H9 (cell line): ENCODE data around the gene CRACDL. TPM values are rescaled to one million over a fixed set of nuclear protein-coding genes. Genes with fewer than 3 reads are reported as not detected.
A peak's percentile ranks its signal among the peaks of the same experiment; 100 is the strongest.

Source experiments
- DNase-seq: peaks from one replicate; pipeline ENCODE4 v3.0.0-alpha.2; 2017
- H2AFZ ChIP-seq: one replicate; pipeline ENCODE4 v1.6.1; 2013; ENCODE audit warnings: mild to moderate bottlenecking, low read length, control low read depth, moderate library complexity
- H2AK5ac ChIP-seq: 2 replicates; pipeline ENCODE4 v1.6.1; 2013; ENCODE audit warnings: low read length, control low read depth, mixed read lengths; ENCODE audit not compliant: insufficient read length
- H2BK120ac ChIP-seq: one replicate; pipeline ENCODE4 v1.6.1; 2013; ENCODE audit warnings: low read depth, mild to moderate bottlenecking, low read length, control low read depth, inconsistent platforms; ENCODE audit not compliant: poor library complexity, severe bottlenecking
- H2BK12ac ChIP-seq: 2 replicates; pipeline ENCODE4 v1.6.1; 2013; ENCODE audit warnings: low read length, control low read depth, mixed read lengths, low read depth; ENCODE audit not compliant: insufficient read length
- H2BK15ac ChIP-seq: 2 replicates; pipeline ENCODE4 v1.6.1; 2013; ENCODE audit warnings: low read depth, low read length, control low read depth
- H2BK20ac ChIP-seq: one replicate; pipeline ENCODE4 v1.6.1; 2013; ENCODE audit warnings: low read depth, mild to moderate bottlenecking, low read length, control low read depth, inconsistent platforms; ENCODE audit not compliant: poor library complexity, severe bottlenecking
- H2BK5ac ChIP-seq: 2 replicates; pipeline ENCODE4 v1.6.1; 2013; ENCODE audit warnings: low read length, control low read depth, mixed read lengths; ENCODE audit not compliant: insufficient read length
- H3K14ac ChIP-seq: 2 replicates; pipeline ENCODE4 v1.6.1; 2013; ENCODE audit warnings: low read length, control low read depth; ENCODE audit not compliant: insufficient read depth
- H3K18ac ChIP-seq: 2 replicates; pipeline ENCODE4 v1.6.1; 2013; ENCODE audit warnings: low read depth, mild to moderate bottlenecking, mixed read lengths, low read length, control low read depth; ENCODE audit not compliant: insufficient read length
- H3K23ac ChIP-seq: 2 replicates; pipeline ENCODE4 v1.6.1; 2013; ENCODE audit warnings: low read length, control low read depth, mixed read lengths, low read depth; ENCODE audit not compliant: insufficient read length
- H3K23me2 ChIP-seq: 2 replicates; pipeline ENCODE4 v1.6.1; 2013; ENCODE audit warnings: low read depth, mild to moderate bottlenecking, mixed read lengths, low read length, control low read depth; ENCODE audit not compliant: insufficient read length, poor library complexity, severe bottlenecking
- H3K27ac ChIP-seq: 2 replicates; pipeline ENCODE4 v1.5.1; 2013; ENCODE audit warnings: low read length, control low read depth, mixed read lengths, low read depth; ENCODE audit not compliant: insufficient read length
- H3K27me3 ChIP-seq: 2 replicates; pipeline ENCODE4 v1.6.1; 2013; ENCODE audit warnings: low read length, control low read depth, inconsistent platforms; ENCODE audit not compliant: insufficient read depth
- H3K4ac ChIP-seq: 2 replicates; pipeline ENCODE4 v1.6.1; 2013; ENCODE audit warnings: low read depth, mild to moderate bottlenecking, control low read depth, inconsistent platforms, low read length, moderate library complexity
- H3K4me1 ChIP-seq: 2 replicates; pipeline ENCODE4 v1.6.1; 2013; ENCODE audit warnings: low read length, control low read depth, inconsistent platforms; ENCODE audit not compliant: insufficient read depth
- H3K4me2 ChIP-seq: 2 replicates; pipeline ENCODE4 v1.6.1; 2013; ENCODE audit warnings: low read length, control low read depth, mixed read lengths; ENCODE audit not compliant: insufficient read length, insufficient read depth
- H3K56ac ChIP-seq: 2 replicates; pipeline ENCODE4 v1.6.1; 2013; ENCODE audit warnings: low read depth, mild to moderate bottlenecking, mixed read lengths, low read length, control low read depth; ENCODE audit not compliant: insufficient read length
- H3K79me1 ChIP-seq: 2 replicates; pipeline ENCODE4 v1.6.1; 2013; ENCODE audit warnings: low read depth, mild to moderate bottlenecking, moderate library complexity, low read length, control low read depth, inconsistent platforms; ENCODE audit not compliant: insufficient read depth, poor library complexity, severe bottlenecking
- H3K79me2 ChIP-seq: 2 replicates; pipeline ENCODE4 v1.6.1; 2013; ENCODE audit warnings: low read length, control low read depth, inconsistent platforms; ENCODE audit not compliant: insufficient read depth
- H3K9ac ChIP-seq: 2 replicates; pipeline ENCODE4 v1.6.1; 2013; ENCODE audit warnings: low read length, control low read depth, mixed read lengths; ENCODE audit not compliant: insufficient read length; ENCODE audit errors: extremely low read depth
- H3K9me3 ChIP-seq: one replicate; pipeline ENCODE4 v1.6.1; 2013; ENCODE audit warnings: low read depth, low read length, inconsistent platforms; ENCODE audit not compliant: control insufficient read depth
- H3T11ph ChIP-seq: one replicate; pipeline ENCODE4 v1.6.1; 2013; ENCODE audit warnings: mild to moderate bottlenecking, low read length, control low read depth, inconsistent platforms
- H4K20me1 ChIP-seq: one replicate; pipeline ENCODE4 v1.6.1; 2013; ENCODE audit not compliant: control insufficient read depth, insufficient read length, insufficient read depth
- H4K5ac ChIP-seq: 2 replicates; pipeline ENCODE4 v1.6.1; 2013; ENCODE audit warnings: low read depth, mild to moderate bottlenecking, mixed read lengths, low read length, control low read depth; ENCODE audit not compliant: insufficient read length
- H4K8ac ChIP-seq: replicated peaks from 2 replicates; pipeline ENCODE4 v1.6.1; 2013; ENCODE audit warnings: low read length, control low read depth, mixed read lengths, low read depth; ENCODE audit not compliant: insufficient read length
- H4K91ac ChIP-seq: 2 replicates; pipeline ENCODE4 v1.6.1; 2013; ENCODE audit warnings: low read depth, mild to moderate bottlenecking, moderate library complexity, mixed read lengths, low read length, control low read depth; ENCODE audit not compliant: insufficient read length
- H3K27ac Mint-ChIP-seq, 3 experiments: 2 replicates in 2 of 3; 3 replicates in 1 of 3; pipeline ENCODE4 v1.8.0; 2020 to 2021; ENCODE audit warnings: mixed read lengths in 3 of 3, mild to moderate bottlenecking in 1 of 3, moderate library complexity in 1 of 3
- H3K27me3 Mint-ChIP-seq: 2 replicates; pipeline ENCODE4 v1.8.0; 2021; ENCODE audit warnings: low read depth, mild to moderate bottlenecking, moderate library complexity, mixed read lengths
- H3K36me3 Mint-ChIP-seq, 3 experiments: 2 replicates in 2 of 3; 3 replicates in 1 of 3; pipeline ENCODE4 v1.8.0; 2020 to 2021; ENCODE audit warnings: low read depth in 3 of 3, mixed read lengths in 3 of 3; ENCODE audit not compliant: insufficient read depth in 1 of 3
- H3K4me1 Mint-ChIP-seq, 2 experiments: 2 replicates each; pipeline ENCODE4 v1.8.0; 2020; ENCODE audit warnings: mixed read lengths in 2 of 2
- H3K4me3 Mint-ChIP-seq, 2 experiments: 2 replicates in 1 of 2; 3 replicates in 1 of 2; pipeline ENCODE4 v1.8.0; 2020 to 2021; ENCODE audit warnings: mild to moderate bottlenecking in 2 of 2, mixed read lengths in 2 of 2, moderate library complexity in 1 of 2
- H3K9me3 Mint-ChIP-seq, 2 experiments: 2 replicates in 1 of 2; 3 replicates in 1 of 2; pipeline ENCODE4 v1.8.0; 2020; ENCODE audit warnings: mild to moderate bottlenecking in 2 of 2, mixed read lengths in 2 of 2, moderate library complexity in 1 of 2
- total RNA-seq: library from RNA; stranded (reverse); gene quantifications from 2 replicates; pipeline ENCODE4 v1.2.1, GENCODE V29; 2021
- TF ChIP-seq, protein P1 (sequence below): fragments of 200-600 bp; sonication (generic); conservative IDR thresholded peaks from 3 replicates; pipeline ENCODE4 v1.8.0; 2021; ENCODE audit warnings: antibody characterized with exemption, mild to moderate bottlenecking

Gene CRACDL
- total RNA-seq, 1 experiment from 2014 or later: 0.48 TPM

DNA sequence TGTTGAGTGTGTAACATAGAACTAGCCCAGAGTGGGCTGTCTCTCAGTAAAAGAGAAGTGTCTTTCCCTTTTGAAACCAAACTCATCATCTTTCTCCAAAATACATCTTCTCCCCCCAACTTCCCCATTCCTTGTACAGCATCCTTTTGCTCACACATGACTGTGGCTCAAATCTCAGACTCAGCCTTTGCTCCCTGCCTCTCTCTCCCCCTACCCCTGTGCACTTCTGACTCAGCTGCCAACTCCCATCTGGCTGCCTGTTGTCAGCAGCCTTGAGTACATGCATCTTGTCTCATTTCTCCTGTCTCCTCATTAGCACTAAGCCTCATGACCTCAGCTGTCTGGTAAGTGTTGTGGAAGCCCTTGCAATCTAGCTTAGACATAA, 187.0 kb downstream of the CRACDL start:
- Histone ChIP-seq H3K4ac (no peak overlapping the region), H3K23me2 (no peaks in the 10 kb centered on the region), H3K18ac (no peak overlapping the region), H3K14ac (no peak overlapping the region), H3K9me3 (no peaks in the 10 kb centered on the region), H3K27me3 (no peaks in the 10 kb centered on the region; the same call in 1 of the 2 replicates), H4K8ac (no peak overlapping the region), H3K4me2 (no peak overlapping the region), H2BK15ac (no peak overlapping the region), H3K23ac (no peak overlapping the region), H3K9ac (no peak overlapping the region), H2AFZ (no peak overlapping the region), H3K79me1 (no peaks in the 10 kb centered on the region), H3K27ac (no peak overlapping the region), H4K91ac (no peak overlapping the region), H2BK20ac (no peak overlapping the region), H4K20me1 (no peaks in the 10 kb centered on the region), H2BK5ac (no peak overlapping the region), H2BK120ac (no peak overlapping the region), H4K5ac (no peak overlapping the region), H3T11ph (no peak overlapping the region), H2AK5ac (no peak overlapping the region), H2BK12ac (no peak overlapping the region), H3K79me2 (no peaks in the 10 kb centered on the region), H3K56ac (no peak overlapping the region), H3K4me1 (no peaks in the 10 kb centered on the region; the same call in 1 of the 2 replicates)
- Mint-ChIP-seq H3K9me3 (peaks cover 2 to 3% of the 10 kb centered on the region in 2 experiments; a peak in 2 of 5 replicates), H3K27me3 (peaks cover 5% of the 10 kb centered on the region), H3K4me3 (no peak overlapping the region), H3K4me1 (peaks cover 10 to 11% of the 10 kb centered on the region in 2 experiments), H3K27ac (peak overlapping the region in 1 of 3 experiments; percentile 85; a peak in 1 of 7 replicates), H3K36me3 (no peaks in the 10 kb centered on the region)
- DNase-seq: no peak
- TF ChIP-seq, protein P1, sequence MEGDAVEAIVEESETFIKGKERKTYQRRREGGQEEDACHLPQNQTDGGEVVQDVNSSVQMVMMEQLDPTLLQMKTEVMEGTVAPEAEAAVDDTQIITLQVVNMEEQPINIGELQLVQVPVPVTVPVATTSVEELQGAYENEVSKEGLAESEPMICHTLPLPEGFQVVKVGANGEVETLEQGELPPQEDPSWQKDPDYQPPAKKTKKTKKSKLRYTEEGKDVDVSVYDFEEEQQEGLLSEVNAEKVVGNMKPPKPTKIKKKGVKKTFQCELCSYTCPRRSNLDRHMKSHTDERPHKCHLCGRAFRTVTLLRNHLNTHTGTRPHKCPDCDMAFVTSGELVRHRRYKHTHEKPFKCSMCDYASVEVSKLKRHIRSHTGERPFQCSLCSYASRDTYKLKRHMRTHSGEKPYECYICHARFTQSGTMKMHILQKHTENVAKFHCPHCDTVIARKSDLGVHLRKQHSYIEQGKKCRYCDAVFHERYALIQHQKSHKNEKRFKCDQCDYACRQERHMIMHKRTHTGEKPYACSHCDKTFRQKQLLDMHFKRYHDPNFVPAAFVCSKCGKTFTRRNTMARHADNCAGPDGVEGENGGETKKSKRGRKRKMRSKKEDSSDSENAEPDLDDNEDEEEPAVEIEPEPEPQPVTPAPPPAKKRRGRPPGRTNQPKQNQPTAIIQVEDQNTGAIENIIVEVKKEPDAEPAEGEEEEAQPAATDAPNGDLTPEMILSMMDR: no peak
